Mesenchymal stem cell (in vitro differentiated cells and primary cell): ENCODE measurements around the gene SCGB1A1.
"Not testable (repeated sequence)": the region's sequence is repeated elsewhere in the genome, so short reads cannot be mapped to it uniquely, and the experiment has no call there.

Experiments
- DNase-seq: peaks from one replicate; pipeline ENCODE4 v3.0.0-alpha.2; 2013
- H2AFZ ChIP-seq: one replicate; pipeline ENCODE4 v1.6.1; 2013; ENCODE audit warnings: low read depth, mild to moderate bottlenecking, control low read depth, inconsistent platforms, low read length, moderate library complexity
- H2AK5ac ChIP-seq: 2 replicates; pipeline ENCODE4 v1.6.1; 2013; ENCODE audit warnings: low read length, moderate library complexity, mild to moderate bottlenecking, inconsistent platforms; ENCODE audit not compliant: severe bottlenecking
- H2BK120ac ChIP-seq: one replicate; pipeline ENCODE4 v1.6.1; 2013; ENCODE audit warnings: low read depth, mild to moderate bottlenecking, inconsistent platforms, low read length, moderate library complexity
- H2BK12ac ChIP-seq, 2 experiments: one replicate each; pipeline ENCODE4 v1.6.1; 2013; ENCODE audit warnings: inconsistent platforms in 2 of 2, low read length in 2 of 2, mild to moderate bottlenecking in 2 of 2, moderate library complexity in 2 of 2, control low read depth in 1 of 2
- H2BK15ac ChIP-seq: one replicate; pipeline ENCODE4 v1.6.1; 2013; ENCODE audit warnings: mild to moderate bottlenecking, low read depth, inconsistent platforms; ENCODE audit not compliant: poor library complexity, severe bottlenecking
- H2BK5ac ChIP-seq: 2 replicates; pipeline ENCODE4 v1.6.1; 2013; ENCODE audit warnings: low read depth, mild to moderate bottlenecking, low read length, control low read depth, inconsistent platforms; ENCODE audit not compliant: poor library complexity, severe bottlenecking
- H3K14ac ChIP-seq, 2 experiments: one replicate each; pipeline ENCODE4 v1.6.1; 2013; ENCODE audit warnings: inconsistent platforms in 2 of 2, low read length in 2 of 2, control low read depth in 1 of 2, mild to moderate bottlenecking in 1 of 2, moderate library complexity in 1 of 2
- H3K18ac ChIP-seq, 2 experiments: one replicate each; pipeline ENCODE4 v1.6.1; 2013; ENCODE audit warnings: inconsistent platforms in 2 of 2, low read length in 2 of 2, control low read depth in 1 of 2, low read depth in 1 of 2, mild to moderate bottlenecking in 1 of 2
- H3K23ac ChIP-seq, 2 experiments: one replicate each; pipeline ENCODE4 v1.6.1; 2013; ENCODE audit warnings: inconsistent platforms in 2 of 2, low read length in 2 of 2, mild to moderate bottlenecking in 2 of 2, moderate library complexity in 2 of 2, control low read depth in 1 of 2
- H3K27ac ChIP-seq: 2 replicates; pipeline ENCODE4 v1.5.1; 2013; ENCODE audit warnings: mild to moderate bottlenecking, moderate library complexity, low read length, control low read depth, inconsistent platforms; ENCODE audit not compliant: poor library complexity, severe bottlenecking
- H3K27me3 ChIP-seq, 2 experiments: 2 replicates each; pipeline versions ENCODE4 v1.6.1 to v1.7.0; 2013; ENCODE audit warnings: low read length in 2 of 2, mild to moderate bottlenecking in 2 of 2, moderate library complexity in 2 of 2, control low read depth in 1 of 2, inconsistent platforms in 1 of 2; ENCODE audit not compliant: control insufficient read depth in 1 of 2, insufficient read depth in 1 of 2
- H3K36me3 ChIP-seq, 2 experiments: 2 replicates each; pipeline versions ENCODE4 v1.6.1 to v1.7.0; 2013; ENCODE audit warnings: low read length in 2 of 2, control low read depth in 1 of 2, inconsistent platforms in 1 of 2, low read depth in 1 of 2, mild to moderate bottlenecking in 1 of 2; ENCODE audit not compliant: insufficient read depth in 2 of 2, control insufficient read depth in 1 of 2
- H3K4ac ChIP-seq, 2 experiments: one replicate each; pipeline ENCODE4 v1.6.1; 2013; ENCODE audit warnings: inconsistent platforms in 2 of 2, low read length in 2 of 2, mild to moderate bottlenecking in 2 of 2, moderate library complexity in 2 of 2, control low read depth in 1 of 2, low read depth in 1 of 2
- H3K4me1 ChIP-seq: 2 replicates; pipeline ENCODE4 v1.6.1; 2013; ENCODE audit warnings: low read depth, low read length, control low read depth; ENCODE audit not compliant: control insufficient read depth, insufficient read depth
- H3K4me2 ChIP-seq: 2 replicates; pipeline ENCODE4 v1.6.1; 2013; ENCODE audit warnings: low read length, mild to moderate bottlenecking, inconsistent platforms; ENCODE audit not compliant: poor library complexity, severe bottlenecking
- H3K4me3 ChIP-seq, 2 experiments: 2 replicates each; pipeline versions ENCODE4 v1.5.1 to v1.7.0; 2013; ENCODE audit warnings: low read length in 2 of 2, mild to moderate bottlenecking in 2 of 2, control low read depth in 1 of 2, low read depth in 1 of 2; ENCODE audit not compliant: insufficient read depth in 1 of 2
- H3K79me1 ChIP-seq: replicated peaks from 2 replicates; pipeline ENCODE4 v1.6.1; 2013; ENCODE audit warnings: mild to moderate bottlenecking, control low read depth, low read length, inconsistent platforms; ENCODE audit not compliant: poor library complexity, severe bottlenecking
- H3K9ac ChIP-seq: 2 replicates; pipeline ENCODE4 v1.7.0; 2013; ENCODE audit warnings: mild to moderate bottlenecking, low read length, moderate library complexity
- H3K9me3 ChIP-seq: 2 replicates; pipeline ENCODE4 v1.7.0; 2013; ENCODE audit warnings: mild to moderate bottlenecking, low read length; ENCODE audit not compliant: control insufficient read depth
- H4K8ac ChIP-seq: one replicate; pipeline ENCODE4 v1.6.1; 2013; ENCODE audit warnings: inconsistent platforms, mild to moderate bottlenecking, low read length, moderate library complexity
- H4K91ac ChIP-seq: one replicate; pipeline ENCODE4 v1.6.1; 2013; ENCODE audit warnings: mild to moderate bottlenecking, low read length, inconsistent platforms
- WGBS: methylation state at CpG from one replicate; pipeline ENCODE4 v1.1.7; 2013; ENCODE audit warnings: mixed read lengths; 5-methylcytosine and 5-hydroxymethylcytosine counted together

Gene SCGB1A1

DNA sequence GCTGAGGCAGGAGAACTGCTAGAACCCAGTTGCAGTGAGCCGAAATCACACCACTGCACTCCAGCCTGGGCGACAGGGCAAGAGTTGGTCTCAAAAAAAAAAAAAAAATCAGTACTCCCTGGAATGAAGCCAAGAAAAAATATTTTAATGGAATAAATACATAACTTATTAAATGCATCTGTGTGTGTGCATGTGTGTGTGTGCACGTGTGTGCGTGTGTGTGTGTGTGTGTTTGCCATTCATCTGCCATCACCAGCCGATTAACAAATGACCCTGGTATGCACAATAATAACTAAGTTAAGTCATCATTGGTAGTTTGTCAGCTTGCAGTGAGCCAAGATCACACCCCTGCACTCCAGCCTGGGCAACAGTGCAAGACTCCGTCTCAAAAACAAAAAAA is 35.0 kb upstream of the SCGB1A1 start:
- H3K9me3 ChIP-seq: no peaks in the 10 kb centered on the region
- H3K4me3 ChIP-seq: no peak overlapping the region
- H2BK12ac ChIP-seq: no peak overlapping the region
- H3K79me1 ChIP-seq: no peaks in the 10 kb centered on the region
- no peak overlapping the region for H2BK120ac ChIP-seq
- no peak overlapping the region for H4K8ac ChIP-seq
- no peak overlapping the region for H3K27ac ChIP-seq
- H3K9ac ChIP-seq: no peak overlapping the region
- H3K4me1 ChIP-seq: peaks cover 9% of the 10 kb centered on the region
- no peak for DNase-seq
- no peak overlapping the region for H2BK15ac ChIP-seq
- no peak overlapping the region for H3K4me2 ChIP-seq
- no peak overlapping the region for H4K91ac ChIP-seq
- H2AFZ ChIP-seq: no peak overlapping the region
- H3K18ac ChIP-seq: no peak overlapping the region
- H3K36me3 ChIP-seq: no peaks in the 10 kb centered on the region
- H3K4ac ChIP-seq: no peak overlapping the region
- no peak overlapping the region for H3K14ac ChIP-seq
- no peak overlapping the region for H2AK5ac ChIP-seq
- no peak overlapping the region for H2BK5ac ChIP-seq
- WGBS: 100% methylated on average over 4 of the region's 6 CpGs
- H3K23ac ChIP-seq: no peak overlapping the region
- peaks cover 0 to 5% of the 10 kb centered on the region in 2 experiments for H3K27me3 ChIP-seq

DNA sequence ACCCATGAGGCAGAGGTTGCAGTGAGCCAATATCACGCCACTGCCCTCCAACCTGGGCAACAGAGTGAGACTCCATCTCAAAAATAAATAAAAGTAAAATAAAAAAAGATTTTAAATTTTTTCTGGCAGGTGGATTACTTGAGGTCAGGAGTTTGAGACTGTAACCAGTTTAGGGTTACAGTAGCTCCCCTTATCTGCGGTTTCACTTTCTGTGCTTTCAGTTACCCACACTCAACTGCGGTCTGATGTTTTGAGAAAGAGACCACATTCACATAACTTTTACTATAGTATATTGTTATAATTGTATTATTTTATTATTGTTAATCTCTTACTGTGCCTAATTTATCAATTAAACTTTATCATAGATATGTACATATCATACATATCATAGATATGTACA is 32.8 kb upstream of the SCGB1A1 start:
- H3K14ac ChIP-seq, H2BK5ac ChIP-seq, H2AK5ac ChIP-seq, H2BK120ac ChIP-seq, H3K9me3 ChIP-seq, H2BK12ac ChIP-seq, H3K36me3 ChIP-seq, H2BK15ac ChIP-seq, H3K27ac ChIP-seq, H3K18ac ChIP-seq, H3K23ac ChIP-seq, H2AFZ ChIP-seq, H3K9ac ChIP-seq, H3K4me3 ChIP-seq, H3K4ac ChIP-seq, H4K91ac ChIP-seq, H3K79me1 ChIP-seq, H4K8ac ChIP-seq, DNase-seq, H3K4me1 ChIP-seq, H3K4me2 ChIP-seq: not testable (repeated sequence)
- WGBS: 60% methylated on average over 1 of the region's 3 CpGs
- peaks cover 0 to 12% of the 10 kb centered on the region in 2 experiments for H3K27me3 ChIP-seq

DNA sequence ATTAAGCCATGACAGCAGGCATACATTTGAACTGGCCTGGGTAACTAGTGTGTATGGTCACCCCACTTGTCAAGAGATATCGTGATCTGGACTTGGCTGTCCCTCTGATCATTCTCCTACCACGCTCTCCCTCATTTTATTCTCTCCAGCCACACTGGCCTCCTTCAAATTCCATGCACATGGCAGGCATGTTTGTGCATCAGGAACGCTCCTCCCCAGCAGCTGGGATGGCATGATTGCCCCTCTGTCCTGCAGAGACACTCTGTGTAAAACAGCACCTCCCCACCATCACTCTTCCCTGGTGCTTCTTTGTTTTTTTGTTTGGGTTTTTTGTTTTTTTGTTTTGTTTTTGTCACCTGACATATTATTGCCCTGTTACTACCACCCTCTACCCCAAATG is 31.5 kb upstream of the SCGB1A1 start:
- H4K8ac ChIP-seq: no peak overlapping the region
- H2BK120ac ChIP-seq: no peak overlapping the region
- no peak overlapping the region for H2AK5ac ChIP-seq
- no peak for DNase-seq
- H4K91ac ChIP-seq: no peak overlapping the region
- H3K4ac ChIP-seq: no peak overlapping the region
- H2BK5ac ChIP-seq: no peak overlapping the region
- no peak overlapping the region for H3K4me3 ChIP-seq
- H3K9me3 ChIP-seq: no peaks in the 10 kb centered on the region
- H2AFZ ChIP-seq: no peak overlapping the region
- H3K9ac ChIP-seq: no peak overlapping the region
- H3K79me1 ChIP-seq: no peaks in the 10 kb centered on the region
- H3K36me3 ChIP-seq: no peaks in the 10 kb centered on the region
- no peak overlapping the region for H3K14ac ChIP-seq
- H2BK12ac ChIP-seq: no peak overlapping the region
- H2BK15ac ChIP-seq: no peak overlapping the region
- peaks cover 0 to 17% of the 10 kb centered on the region in 2 experiments for H3K27me3 ChIP-seq
- WGBS: 80% methylated on average over 3 of the region's 3 CpGs
- H3K27ac ChIP-seq: no peak overlapping the region
- H3K18ac ChIP-seq: no peak overlapping the region
- no peak overlapping the region for H3K23ac ChIP-seq
- H3K4me2 ChIP-seq: no peak overlapping the region
- peaks cover 7% of the 10 kb centered on the region for H3K4me1 ChIP-seq

DNA sequence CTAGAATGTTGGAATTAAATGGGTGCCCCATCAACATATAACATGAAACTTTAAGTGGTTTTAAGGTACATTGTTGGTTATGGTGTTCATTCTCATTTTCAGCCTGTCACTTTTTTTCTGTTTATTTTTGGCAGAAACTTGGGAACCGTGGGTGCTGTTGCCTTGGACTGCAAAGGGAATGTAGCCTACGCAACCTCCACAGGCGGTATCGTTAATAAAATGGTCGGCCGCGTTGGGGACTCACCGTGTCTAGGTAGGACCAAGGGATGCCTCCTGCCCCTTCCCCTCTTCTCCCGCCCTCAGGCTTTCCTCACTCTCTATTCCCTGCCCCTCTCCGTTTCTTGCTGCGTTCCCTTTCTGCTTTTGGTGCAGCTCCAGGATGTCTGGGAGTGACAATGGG is 29.8 kb upstream of the SCGB1A1 start:
- H3K4me3 ChIP-seq: no peak overlapping the region
- no peak overlapping the region for H3K23ac ChIP-seq
- H2BK15ac ChIP-seq: no peak overlapping the region
- no peak overlapping the region for H3K18ac ChIP-seq
- H3K4me2 ChIP-seq: no peak overlapping the region
- H2BK12ac ChIP-seq: no peak overlapping the region
- no peaks in the 10 kb centered on the region for H3K79me1 ChIP-seq
- H3K27me3 ChIP-seq: peaks cover 0 to 17% of the 10 kb centered on the region in 2 experiments
- DNase-seq: no peak
- no peak overlapping the region for H2BK120ac ChIP-seq
- no peak overlapping the region for H3K4ac ChIP-seq
- no peak overlapping the region for H2BK5ac ChIP-seq
- H3K14ac ChIP-seq: no peak overlapping the region
- no peak overlapping the region for H4K91ac ChIP-seq
- no peak overlapping the region for H3K9ac ChIP-seq
- H3K36me3 ChIP-seq: no peaks in the 10 kb centered on the region
- H3K4me1 ChIP-seq: peaks cover 3% of the 10 kb centered on the region
- H3K9me3 ChIP-seq: no peaks in the 10 kb centered on the region
- 92% methylated on average over 10 of the region's 11 CpGs for WGBS
- no peak overlapping the region for H2AFZ ChIP-seq
- no peak overlapping the region for H4K8ac ChIP-seq
- no peak overlapping the region for H3K27ac ChIP-seq
- no peak overlapping the region for H2AK5ac ChIP-seq
